Activated T-cell treated with anti-CD3 and anti-CD28 coated beads, Interleukin-2, amount 50 U/mL, for 48 hours (primary cell): ENCODE results near the gene PTDSS2.
A peak's percentile ranks its signal among the peaks of the same experiment; 100 is the strongest.
"Not testable (repeated sequence)": the region's sequence is repeated elsewhere in the genome, so short reads cannot be mapped to it uniquely, and the experiment has no call there.

Source experiments
- DNase-seq, 2 experiments: peaks; one replicate each; pipeline ENCODE4 v3.0.0-alpha.2; 2020

PTDSS2 gene

DNA sequence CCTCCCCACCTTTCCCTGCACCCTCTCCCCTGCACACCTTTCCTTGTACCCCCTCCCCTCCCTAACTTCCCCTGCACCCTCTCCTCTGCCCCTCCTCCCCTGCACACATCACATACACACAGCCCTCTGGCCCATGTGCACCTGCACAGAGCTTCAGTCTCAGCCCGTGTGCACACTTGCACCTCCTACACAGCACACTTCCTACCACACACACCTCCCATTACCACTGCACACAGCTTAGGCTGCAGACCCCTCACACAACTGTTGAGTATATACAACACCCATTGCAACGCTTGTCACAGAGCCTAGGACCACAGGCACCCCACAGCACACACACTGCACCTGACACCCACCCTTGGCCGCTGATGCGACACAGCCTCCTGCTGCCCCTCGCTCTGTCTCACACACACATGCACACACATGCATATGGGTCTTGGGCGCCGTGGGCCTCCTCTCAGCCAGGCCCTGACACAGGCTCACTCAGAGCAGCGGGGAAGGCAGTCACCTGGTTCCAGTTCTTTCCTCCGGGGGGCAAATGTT lies 35.7 kb upstream of the PTDSS2 start:
- no peak for DNase-seq

DNA sequence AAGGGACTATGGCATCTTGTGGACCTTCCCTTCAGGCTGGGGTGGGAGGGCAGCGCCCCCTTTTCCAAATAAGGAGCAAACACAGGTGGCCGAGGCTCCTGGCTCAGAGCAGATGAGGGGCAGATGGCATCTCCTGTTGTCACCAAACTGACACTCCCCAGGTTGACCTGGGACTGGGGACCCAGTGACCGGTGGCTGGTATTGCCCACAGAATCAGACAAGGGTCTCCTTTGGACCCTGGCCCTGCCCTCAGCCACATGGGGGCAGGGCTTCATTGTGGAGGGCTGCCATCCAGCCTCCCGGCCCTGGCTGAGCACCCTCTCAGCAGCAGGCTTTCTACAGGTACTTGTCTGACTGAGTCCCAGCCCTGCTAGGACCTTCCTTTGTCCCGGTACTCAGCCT lies 34.4 kb upstream of the PTDSS2 start:
- DNase-seq, result peak; percentile 40 to 58

DNA sequence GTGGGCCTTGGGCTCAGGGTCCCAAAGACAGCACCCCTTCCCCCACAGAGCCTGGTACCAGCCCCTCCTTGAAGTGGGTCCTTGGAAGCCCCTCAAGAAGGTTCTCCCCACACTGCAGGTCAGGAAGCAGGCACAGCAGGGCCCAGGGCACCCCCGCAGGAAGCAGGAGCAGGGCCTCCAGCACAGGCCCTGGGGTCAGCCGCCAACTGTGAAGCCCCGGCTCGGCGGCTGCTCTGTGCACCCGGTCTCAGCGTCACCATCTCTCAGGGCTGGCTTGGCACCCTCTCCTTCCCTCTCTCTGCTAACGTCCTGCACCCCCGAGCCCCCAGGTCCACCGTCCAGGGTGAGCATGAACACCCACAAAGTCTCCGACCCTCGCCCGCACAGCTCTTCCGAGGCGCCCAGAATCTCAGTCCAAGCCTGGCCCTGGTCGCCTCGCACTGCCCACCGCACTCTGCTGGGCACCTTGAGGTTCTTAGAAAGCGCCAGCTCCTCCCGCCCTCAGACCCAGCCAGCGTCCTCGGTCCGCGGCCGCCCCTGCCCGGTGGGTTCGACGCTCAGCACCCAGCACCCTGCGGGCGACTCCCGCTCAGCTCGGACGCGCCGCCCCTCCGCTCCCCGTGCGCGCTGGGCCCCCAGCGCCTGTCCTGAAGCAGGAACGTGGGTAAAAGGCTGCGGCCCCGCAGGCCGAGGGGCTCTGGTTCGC lies 33.9 kb upstream of the PTDSS2 start:
- DNase-seq, result peak; percentile 32 to 54

DNA sequence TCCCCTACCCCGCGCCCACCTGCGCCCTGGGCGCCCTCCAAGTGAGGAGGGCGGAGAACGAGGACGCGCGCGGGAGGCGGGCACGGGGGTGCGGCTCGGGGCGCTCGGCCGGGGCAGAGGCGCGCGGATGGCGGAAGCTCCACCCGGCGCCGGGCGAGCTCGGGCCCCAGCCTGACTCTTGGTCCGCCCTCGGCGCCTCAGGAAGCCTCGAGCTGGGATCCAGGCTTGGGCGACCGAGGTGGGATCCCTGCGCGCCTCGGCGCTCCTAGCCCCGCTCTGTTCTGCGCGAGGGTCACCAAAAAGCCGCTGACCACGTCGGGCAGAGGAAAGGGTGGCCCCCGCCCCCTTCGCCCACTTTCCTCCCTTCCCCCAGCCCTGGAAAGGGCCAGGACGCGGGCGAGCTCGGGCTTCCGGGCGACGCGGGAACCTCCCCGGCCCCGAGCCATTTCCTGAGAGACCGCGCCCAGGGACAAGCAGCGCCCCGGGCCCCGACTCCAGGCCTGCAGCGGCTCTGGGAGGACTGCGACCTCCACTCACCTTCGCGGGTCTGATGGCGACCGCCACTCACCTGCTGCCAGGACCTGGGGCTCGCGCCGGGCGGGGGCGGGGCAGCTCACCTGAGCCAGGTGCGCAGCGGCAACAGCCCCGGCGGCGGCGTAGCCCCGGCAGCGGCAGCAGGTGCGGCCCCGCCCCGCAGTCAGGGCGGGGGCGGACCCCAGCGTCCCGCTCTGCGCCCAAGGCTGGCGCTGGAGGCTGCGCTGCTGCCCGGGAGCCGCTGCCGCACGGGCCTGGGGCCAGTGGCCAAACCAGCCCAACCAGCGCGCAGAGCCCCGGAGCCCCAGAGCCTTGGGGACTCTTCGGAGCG lies 33.1 kb upstream of the PTDSS2 start:
- DNase-seq, result peak; percentile 59 to 66

DNA sequence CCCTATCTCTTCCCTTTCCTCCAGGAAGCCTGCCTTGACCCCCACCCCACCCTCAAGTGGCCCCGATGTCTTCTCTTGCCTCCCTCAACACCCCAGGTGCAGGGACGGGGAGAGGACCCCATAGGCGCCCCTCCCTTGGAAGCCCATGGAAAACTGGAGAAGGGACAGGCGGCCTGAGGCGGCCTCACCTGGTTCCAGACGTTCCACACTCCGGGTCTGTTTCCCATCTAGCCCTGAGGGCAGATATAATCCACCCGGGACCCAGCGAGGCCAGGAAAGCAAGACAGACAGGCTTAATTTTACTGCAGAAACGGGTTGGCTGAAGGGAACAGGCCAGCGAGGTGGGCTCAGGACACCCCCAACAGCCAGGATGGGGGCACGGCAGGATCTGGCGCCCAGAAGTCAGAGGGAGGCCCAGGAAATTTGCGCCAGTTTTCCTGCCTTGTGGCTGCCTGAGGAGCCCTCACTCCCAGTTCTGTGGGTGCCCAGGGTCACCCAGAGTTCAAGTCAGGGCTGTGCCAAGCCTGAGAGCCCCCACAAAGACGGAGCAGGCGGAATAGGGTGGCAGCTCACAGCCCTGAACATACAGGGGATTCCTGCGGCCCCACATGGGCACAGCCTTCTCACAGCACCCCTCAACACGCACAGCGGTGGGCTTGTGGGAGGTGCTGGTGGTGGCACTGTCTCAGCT lies 32.3 kb upstream of the PTDSS2 start:
- no peak for DNase-seq

DNA sequence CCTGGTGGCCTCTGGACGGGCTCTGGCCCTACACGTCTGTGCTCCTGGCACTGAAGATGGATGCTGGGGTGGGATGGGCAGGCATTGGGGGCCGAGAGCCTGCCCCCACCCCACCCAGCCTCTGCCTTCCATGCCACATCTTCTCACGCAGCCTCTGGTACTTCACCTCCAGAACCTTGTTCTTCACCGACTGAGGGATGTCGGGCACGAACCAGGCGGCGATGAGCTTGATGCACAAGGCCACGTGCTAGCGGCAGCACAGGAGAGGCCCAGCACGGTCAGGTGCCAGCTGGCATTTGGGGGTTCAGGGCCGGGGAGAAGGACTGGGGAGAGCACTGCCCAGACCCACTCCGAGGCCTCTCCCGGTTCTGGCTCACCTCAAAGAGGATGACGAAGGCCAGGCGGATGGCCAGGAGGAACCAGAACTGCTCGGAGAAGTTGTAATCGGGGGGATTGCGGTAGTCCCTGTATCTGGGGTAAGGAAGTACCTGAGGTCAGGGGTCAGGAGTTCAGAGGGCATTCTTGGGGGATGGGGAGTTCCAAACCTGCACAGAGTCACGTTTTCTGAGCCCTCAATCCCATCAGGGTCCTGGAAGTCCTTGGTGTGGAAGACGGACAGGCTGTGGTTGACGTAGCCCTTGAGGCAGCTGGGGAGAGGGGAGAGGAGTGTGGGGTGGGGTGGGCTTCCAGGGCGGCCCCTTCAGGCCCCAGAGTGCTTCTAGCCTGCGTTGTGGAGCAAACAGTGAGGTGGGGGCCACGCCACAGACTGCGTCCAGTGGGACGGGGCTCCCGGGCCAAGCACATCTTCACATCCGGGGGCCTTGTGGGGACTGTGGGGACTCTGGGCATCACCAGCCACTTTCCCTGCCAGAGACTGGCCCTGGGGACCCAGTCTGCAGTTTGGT lies 31.5 kb upstream of the PTDSS2 start:
- DNase-seq, result no peak

DNA sequence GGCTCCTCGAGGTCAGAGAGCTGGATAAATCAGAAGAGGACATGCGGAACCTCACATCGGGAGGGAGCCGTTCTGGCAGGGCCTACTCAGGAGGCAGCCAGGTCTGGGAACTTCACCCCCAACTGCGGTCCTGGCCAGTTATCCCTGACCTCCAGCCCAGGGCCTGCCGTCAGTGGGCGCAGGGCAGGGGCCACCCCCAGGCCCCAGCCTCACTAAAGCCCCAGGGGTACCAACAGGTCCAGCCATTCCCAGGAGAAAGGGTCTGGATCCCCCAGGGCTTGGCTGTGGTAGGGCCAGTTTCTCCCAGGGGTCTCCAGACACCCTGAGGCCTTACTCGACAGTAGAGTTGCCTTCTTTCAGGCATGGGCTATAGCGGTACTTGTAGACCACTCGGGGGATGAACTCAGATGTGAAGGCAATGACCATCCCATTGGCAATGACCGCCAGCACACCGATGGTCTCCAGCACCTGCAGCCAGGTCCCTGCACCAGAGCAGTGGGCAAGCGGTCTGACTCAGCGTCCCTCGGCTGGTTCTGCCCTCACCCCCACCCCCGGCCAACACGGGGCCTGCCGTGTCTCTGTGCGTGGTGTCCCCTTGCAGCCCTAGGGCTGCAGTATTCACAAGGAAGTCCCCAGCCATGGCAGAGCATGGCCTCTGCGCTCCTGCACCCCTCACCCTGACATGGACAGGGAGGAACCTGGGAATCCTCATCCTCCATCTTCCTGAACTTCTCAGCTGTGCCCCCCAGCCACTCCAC lies 30.7 kb upstream of the PTDSS2 start:
- DNase-seq, result no peak

DNA sequence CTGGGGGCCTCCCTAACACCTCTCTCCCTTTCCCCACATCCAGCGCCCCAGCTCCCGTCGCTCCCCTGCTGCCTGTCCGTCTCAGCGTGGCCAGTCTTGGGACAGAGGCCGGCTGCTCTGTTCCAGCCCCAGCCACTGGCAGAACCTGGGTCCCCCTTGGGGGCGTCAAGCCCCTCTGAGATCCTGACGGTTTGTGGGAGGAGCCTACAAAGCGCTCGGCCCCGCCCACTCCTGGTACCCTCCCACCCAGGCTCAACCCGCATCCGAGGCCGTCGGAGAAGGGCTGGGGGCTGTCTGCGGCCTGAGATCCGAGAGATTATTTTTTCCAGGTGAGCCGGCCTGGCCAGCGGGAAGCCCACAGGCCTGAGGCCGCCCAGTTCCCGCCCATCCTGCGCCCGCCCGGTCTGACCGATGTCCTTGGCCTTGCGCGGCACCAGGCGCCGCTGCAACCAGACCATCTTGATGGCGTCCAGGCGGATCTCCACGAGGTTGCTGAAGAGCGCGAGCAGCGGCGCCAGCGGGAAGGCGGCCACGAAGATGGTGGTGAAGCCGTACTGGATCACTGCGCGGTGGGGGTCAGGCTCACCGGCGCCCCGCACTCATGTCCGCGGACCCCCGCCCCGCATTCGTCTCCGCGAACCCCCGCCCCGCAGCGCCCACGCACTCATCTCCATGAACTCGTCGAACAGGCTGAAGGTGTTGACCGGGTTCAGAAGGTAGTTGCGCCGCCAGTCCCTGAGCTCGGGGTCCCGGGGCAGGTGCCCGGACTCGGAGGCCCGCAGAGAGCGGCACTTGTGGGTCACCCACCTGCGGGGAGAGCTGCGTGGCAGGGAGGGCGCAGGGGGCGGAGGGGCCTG lies 29.8 kb upstream of the PTDSS2 start:
- DNase-seq, result no peak

DNA sequence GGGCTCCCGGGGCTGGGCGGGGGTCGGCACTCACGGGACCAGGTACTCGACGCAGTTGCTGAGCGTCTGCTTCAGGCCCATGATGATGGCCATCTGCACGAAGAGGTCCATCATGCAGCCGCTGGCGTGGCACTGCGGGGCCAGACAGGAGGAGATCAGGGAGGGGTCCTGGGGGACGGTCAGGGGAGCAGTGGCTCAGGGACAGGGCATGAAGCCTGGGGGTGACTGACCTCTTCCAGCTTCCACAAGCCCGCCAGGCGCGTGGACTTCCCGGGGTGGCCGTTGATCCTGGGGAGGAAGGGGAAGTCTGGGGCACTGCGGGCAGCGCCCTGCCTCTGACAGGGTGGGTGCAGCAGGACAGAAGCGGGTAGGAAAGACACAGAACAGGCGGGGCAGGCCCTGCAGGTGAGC lies 29.2 kb upstream of the PTDSS2 start:
- DNase-seq, result no peak

DNA sequence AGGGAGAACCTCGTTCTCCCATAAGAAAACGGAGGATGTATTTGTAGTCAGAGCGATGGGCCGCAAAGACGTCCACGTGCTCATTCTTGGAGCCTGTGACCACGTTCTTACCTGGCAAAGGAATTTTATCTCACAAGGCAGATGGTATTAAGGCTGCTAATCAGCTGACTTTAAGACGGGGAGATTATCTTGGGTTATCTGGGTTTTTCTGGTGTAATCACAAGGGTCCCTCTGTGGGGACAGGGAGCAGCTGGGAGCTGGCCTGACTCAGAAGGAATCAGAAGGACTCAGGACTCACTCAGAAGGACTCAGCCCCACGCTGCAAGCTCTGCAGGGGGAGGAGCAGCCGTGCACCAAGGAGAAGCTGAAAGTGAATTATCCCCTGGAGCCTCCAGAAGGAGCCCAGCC lies 27.8 kb upstream of the PTDSS2 start:
- DNase-seq, result no peak

DNA sequence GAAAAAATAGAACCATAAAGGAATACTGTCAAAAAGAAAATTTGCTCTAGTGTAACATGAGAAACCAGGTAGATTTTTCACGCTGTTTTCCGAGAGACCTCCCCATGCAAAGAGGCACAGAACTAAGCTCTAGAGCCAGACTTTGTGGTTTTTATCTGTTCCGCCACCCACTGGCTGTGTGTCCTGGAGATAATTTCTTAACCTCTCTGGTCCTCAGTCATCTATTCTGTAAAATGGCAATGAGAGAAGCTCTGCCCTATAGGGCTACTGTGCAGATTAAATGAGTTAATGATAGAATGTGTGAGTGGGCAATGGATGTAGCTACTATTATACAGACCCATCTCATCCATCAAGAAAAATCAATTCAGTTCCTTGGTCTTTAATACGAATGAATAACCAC lies 25.8 kb upstream of the PTDSS2 start:
- DNase-seq, result no peak

DNA sequence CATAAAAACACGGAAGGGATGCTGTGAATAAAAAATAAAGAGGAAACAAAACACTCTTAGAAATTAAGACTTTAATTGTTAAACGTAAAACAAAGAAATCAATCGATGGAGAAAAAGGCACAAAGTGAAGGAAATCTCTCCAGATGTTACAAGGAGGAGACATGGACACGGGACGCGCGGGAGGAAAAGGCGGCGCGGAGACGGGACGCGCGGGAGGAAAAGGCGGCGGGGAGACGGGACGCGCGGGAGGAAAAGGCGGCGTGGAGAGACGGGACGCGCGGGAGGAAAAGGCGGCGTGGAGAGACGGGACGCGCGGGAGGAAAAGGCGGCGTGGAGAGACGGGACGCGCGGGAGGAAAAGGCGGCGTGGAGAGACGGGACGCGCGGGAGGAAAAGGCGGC lies 25.3 kb upstream of the PTDSS2 start:
- DNase-seq, result not testable (repeated sequence)

DNA sequence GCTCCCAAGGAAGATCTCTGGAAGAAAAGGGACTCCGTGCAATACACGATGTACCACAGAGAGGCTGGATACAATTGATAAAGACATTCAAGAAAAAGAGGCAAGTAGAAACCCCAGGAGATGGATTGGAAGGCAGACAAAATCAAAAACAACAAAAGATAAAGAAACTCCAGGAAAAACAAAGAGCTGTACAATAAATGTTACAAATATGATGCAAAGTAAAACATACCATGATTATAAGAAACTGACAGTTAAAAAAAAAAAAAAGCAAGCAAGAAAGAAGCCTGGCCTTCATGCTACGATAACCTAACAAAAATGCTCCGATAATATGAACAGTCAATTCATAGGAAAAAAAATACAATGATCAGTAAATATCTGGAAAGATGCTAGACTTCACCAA lies 24.8 kb upstream of the PTDSS2 start:
- no peak for DNase-seq

DNA sequence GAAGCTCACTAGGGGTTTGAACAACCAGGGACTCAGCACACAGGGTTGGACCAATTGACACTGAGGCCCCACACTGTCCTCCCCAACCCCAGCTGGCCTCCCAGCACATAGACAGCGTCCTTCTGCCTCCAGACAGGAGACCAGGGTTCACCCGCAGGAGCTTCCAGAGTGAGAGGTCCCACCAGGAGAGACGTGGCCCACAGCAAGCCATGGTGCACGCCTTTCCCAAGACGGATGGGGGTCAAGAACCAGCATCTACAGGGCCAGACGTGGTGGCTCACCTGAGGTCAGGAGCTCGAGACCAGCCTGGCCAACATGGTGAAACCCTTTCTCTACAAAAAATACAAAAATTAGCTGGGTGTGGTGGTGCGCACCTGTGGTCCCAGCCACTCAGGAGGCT lies 23.2 kb upstream of the PTDSS2 start:
- DNase-seq, result no peak

DNA sequence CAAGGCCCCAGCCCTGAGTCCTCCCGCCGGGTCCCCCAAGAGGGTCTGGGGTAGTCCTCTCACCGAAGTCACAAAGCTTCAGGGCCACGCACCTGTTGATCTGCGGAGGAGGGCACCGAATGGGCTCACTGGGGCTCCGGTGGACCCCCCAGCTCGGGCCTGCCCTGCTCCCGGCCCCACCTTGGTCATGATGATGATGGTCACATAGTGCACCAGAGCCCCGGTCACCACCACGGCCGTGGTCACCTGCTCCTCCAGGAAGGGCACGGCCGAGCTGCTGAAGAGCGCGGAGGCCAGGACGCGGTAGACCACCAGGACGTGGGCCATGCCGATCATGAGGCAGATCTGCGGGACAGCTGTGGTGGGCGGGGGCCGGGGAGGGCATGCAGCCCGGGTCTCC lies 21.8 kb upstream of the PTDSS2 start:
- no peak for DNase-seq

DNA sequence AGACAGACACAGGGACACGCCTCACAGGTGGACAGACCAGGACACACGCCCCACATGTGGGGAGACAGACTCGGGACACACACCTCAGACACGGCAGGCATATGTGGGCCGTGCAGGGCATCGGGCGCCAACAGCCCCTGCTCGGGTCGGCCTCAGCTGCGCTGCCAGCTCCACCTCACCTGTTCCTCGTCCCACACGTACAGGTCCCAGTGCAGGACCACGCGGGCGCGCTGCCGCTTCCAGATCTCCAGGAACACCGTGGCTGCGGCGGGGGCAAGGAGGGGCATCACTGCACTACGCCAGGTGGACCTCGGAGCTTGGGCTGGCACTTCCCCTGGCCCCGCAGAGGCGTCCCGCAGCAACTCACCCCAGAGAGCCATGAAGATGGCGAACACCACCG lies 20.7 kb upstream of the PTDSS2 start:
- DNase-seq, result no peak

DNA sequence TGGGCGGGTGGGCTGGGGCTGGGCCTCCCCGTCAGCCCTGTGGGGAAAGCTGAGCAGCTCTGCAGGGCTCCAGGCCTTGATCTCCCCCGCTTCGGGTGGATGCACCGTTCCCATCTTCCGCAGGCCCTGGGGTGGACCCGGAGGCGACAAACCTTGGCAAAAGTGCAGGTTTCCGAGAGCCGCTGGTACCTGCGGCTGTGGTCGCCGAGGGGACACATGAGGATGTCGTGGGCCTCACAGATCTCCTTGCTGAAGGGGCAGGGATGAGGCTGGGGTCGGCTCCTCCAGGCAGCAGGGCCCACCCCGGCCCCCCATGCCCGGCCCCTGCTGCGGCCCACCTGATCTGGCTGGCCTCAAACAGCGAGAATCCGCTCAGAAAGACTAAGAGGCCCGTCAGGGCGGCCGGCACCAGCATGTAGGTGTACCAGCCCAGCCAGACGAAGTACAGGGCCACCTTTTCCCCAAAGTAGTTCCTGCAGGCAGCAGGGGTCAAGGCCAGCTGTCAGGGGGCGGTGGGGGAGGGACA lies 20.1 kb upstream of the PTDSS2 start:
- no peak for DNase-seq

DNA sequence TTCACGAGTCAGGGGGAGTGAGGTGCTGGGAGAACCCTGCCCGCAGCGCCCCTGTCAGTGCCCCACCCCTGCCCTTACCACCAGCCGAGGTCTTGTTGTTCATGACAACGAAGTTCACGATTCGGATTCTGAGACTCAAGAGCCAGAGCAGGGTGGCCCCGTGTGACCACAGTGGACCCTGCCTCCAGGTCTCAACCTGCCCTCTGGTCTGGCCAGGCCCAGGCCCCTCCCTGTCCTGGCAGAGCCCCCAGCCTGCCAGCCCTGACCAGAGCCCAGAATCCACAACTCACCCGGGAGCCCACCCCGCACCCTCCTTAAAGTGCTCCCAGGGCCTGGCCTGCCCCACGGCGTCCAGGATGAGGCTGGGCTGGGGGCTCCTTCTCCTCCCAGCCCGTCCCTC lies 18.2 kb upstream of the PTDSS2 start:
- DNase-seq, result no peak

DNA sequence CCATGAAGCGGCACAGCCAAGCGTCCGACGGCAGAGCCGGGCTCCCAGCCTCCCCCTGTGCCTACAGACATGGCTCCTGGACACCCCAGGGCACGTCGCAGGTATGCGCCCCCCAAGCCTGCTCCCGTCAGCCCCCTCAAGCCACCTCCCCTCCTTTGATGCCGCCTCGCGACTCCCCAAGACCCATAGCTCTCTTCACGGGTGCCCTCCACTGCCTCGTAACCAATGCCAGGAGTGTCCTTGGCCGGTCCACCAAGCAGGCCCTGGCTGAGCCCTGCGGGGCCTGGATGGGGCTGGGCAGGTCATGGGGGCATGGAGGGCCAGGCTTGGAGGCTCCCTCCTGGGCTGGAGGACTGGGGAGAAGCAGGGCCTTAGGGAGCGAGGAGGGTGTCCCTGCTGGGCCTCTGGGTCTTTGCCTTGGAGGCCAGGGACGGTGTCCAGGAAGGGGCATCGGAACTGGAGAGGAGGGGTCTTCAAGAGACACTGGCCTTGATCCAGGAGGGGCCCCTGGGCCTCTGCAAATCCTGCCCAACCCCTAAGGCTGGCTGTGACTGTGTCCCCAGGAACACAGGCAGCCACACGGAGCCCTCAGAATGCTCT lies 17.5 kb upstream of the PTDSS2 start:
- no peak for DNase-seq

DNA sequence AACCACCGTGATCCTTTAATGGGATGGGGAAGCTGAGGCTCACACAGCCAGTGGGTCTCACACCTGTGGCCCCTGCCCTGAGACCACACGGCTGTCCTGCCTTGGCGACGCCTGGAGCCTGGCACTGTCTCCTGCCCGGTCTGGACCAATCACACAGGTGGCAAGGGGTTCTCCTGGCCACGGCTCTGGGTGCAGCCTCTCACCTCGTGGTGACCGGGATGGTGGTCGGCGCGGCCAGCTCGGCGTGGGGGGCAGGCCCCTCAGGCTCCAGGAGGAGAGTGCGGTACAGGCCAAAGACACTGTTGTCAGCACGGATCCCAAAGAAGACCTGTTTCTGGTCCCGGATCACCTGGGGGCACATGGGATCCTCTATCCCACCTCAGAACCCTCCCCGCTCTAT lies 17.0 kb upstream of the PTDSS2 start:
- no peak for DNase-seq
